Fibroblast of mammary gland (primary cell): Measurements from ENCODE around the gene TMEM86A.

Source experiments
- DNase-seq: peaks from one replicate; pipeline ENCODE4 v3.0.0-alpha.2; 2010; ENCODE audit warnings: low read depth
- H3K4me3 ChIP-seq: 2 replicates; pipeline ENCODE4 v1.5.1; 2011; ENCODE audit warnings: low read depth, mild to moderate bottlenecking, low read length, moderate library complexity; ENCODE audit not compliant: control insufficient read depth
- CTCF ChIP-seq: conservative IDR thresholded peaks from 2 replicates; pipeline ENCODE4 v1.5.1; 2011; ENCODE audit warnings: low read depth, low read length, inconsistent platforms; ENCODE audit not compliant: control insufficient read depth, insufficient read depth

The TMEM86A gene

DNA sequence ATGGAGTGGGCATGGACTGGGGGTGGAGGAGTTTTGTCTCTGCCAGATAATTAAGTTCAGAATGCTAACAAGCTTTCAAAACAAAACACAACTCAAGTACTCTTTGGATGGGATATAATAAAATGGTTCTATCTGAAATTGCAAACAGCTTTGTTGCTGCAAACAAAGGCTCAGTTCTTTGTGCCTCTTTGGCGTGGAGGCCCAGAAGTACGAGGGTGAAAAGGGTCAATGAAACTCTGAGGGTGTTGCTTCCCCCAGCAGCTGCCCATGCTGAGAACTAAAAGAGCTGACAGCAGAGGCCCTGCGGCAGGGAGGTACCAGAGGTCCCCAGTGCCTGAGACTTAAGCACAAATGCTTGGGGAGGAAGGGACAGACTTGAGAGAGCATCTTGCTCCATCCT, 53.9 kb downstream of the TMEM86A start:
- no peak overlapping the region for H3K4me3 ChIP-seq
- TF ChIP-seq CTCF = no peak
- DNase-seq = no peak

DNA sequence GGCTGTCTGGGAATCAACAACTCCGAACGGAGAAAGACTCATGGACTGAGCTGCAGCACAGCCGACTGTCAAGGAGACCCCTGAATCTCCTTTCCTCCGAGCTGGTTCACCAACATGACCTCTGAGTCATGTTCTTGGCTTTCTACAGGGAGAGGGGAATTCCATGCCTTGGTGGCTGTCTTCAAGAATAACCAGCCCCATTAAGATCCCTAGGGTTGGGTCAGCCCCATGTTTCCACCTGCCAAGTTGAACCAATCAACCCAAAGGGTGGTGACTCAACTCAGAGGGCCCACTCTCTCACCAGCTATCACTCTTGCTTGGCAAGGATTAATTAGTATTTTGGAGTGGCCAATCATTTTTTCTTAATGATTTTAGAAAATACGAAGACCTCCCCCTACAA, 55.7 kb downstream of the TMEM86A start:
- no peak for DNase-seq
- TF ChIP-seq CTCF = no peak
- H3K4me3 ChIP-seq = no peak overlapping the region
